HEK293 (cell line): ENCODE results near the gene PLCL1.
"Not testable (repeated sequence)": the region's sequence is repeated elsewhere in the genome, so short reads cannot be mapped to it uniquely, and the experiment has no call there.

Experiments
- CTCF ChIA-PET: fragments of 350-600 bp; formaldehyde crosslinking; extraction: SDS; loops from one replicate; lab custom pipeline; 2021; ENCODE audit warnings: antibody characterized with exemption; lab: Yijun Ruan, JAX
- POLR2A ChIA-PET: fragments of 300-600 bp; formaldehyde crosslinking; extraction: SDS; loops from one replicate; lab custom pipeline; 2020; ENCODE audit warnings: antibody characterized with exemption, inconsistent platforms; lab: Yijun Ruan, JAX
- H3K27ac ChIP-seq: fragments of 200-500 bp; sonication (Bioruptor generic); 2 replicates; pipeline ENCODE4 v1.5.1; 2014; ENCODE audit warnings: low read depth, low read length, control low read depth, inconsistent platforms; ENCODE audit errors: extremely low read depth
- H3K36me3 ChIP-seq, 2 experiments: fragments of 200-500 bp in 1 of 2; sonication (Bioruptor generic) in 1 of 2; 1 replicate in 1 of 2; 2 replicates in 1 of 2; pipeline ENCODE4 v1.5.1; 2014 to 2017; ENCODE audit warnings: inconsistent platforms in 2 of 2, low read length in 2 of 2; ENCODE audit not compliant: control insufficient read depth in 2 of 2, insufficient read depth in 1 of 2
- H3K4me1 ChIP-seq: fragments of 200-500 bp; sonication (Bioruptor generic); 2 replicates; pipeline ENCODE4 v1.5.1; 2014; ENCODE audit warnings: mild to moderate bottlenecking, low read length, inconsistent platforms; ENCODE audit not compliant: control insufficient read depth, insufficient read depth
- H3K4me3 ChIP-seq: 2 replicates; pipeline ENCODE4 v1.5.1; 2011; ENCODE audit warnings: low read depth, mild to moderate bottlenecking, control low read depth, low read length, moderate library complexity
- H3K9me3 ChIP-seq: fragments of 200-500 bp; sonication (Bioruptor generic); 2 replicates; pipeline ENCODE4 v1.5.1; 2014; ENCODE audit warnings: low read depth, low read length, inconsistent platforms; ENCODE audit not compliant: control insufficient read depth, insufficient read depth
- BCL11A ChIP-seq: fragments of 450-650 bp; formaldehyde crosslinking; IDR thresholded peaks from 2 replicates; pipeline ENCODE4 v1.5.1; 2016; ENCODE audit warnings: low read depth, missing biosample characterization, missing genetic modification characterization
- MEIS1 ChIP-seq: sonication (generic); formaldehyde crosslinking; IDR thresholded peaks from 2 replicates; pipeline ENCODE4 v1.8.1; 2022; ENCODE audit warnings: missing genetic modification reagents, mild to moderate bottlenecking, borderline replicate concordance
- PRDM6 ChIP-seq: fragments of 450-650 bp; formaldehyde crosslinking; IDR thresholded peaks from 2 replicates; pipeline ENCODE4 v1.5.1; 2017; ENCODE audit warnings: missing biosample characterization, missing genetic modification characterization
- WT1 ChIP-seq: fragments of 450-650 bp; formaldehyde crosslinking; IDR thresholded peaks from 2 replicates; pipeline ENCODE4 v1.5.1; 2016; ENCODE audit warnings: missing biosample characterization, missing genetic modification characterization
- ZNF146 ChIP-seq: fragments of 450-650 bp; formaldehyde crosslinking; IDR thresholded peaks from 2 replicates; pipeline ENCODE4 v1.5.1; 2016; ENCODE audit warnings: missing biosample characterization, missing genetic modification characterization
- ZNF174 ChIP-seq: fragments of 450-650 bp; formaldehyde crosslinking; IDR thresholded peaks from 2 replicates; pipeline ENCODE4 v1.5.0; 2017; ENCODE audit warnings: missing biosample characterization, mild to moderate bottlenecking, missing genetic modification characterization
- ZNF184 ChIP-seq: fragments of 450-650 bp; IDR thresholded peaks from 2 replicates; pipeline ENCODE4 v1.5.1; 2018; ENCODE audit warnings: missing biosample characterization, mild to moderate bottlenecking, missing genetic modification characterization
- ZNF266 ChIP-seq: fragments of 450-650 bp; formaldehyde crosslinking; IDR thresholded peaks from 2 replicates; pipeline ENCODE4 v1.5.1; 2016; ENCODE audit warnings: missing biosample characterization, missing genetic modification characterization, low read depth
- ZNF449 ChIP-seq: fragments of 450-650 bp; formaldehyde crosslinking; IDR thresholded peaks from 2 replicates; pipeline ENCODE4 v1.5.1; 2017; ENCODE audit warnings: missing biosample characterization, mild to moderate bottlenecking, missing genetic modification characterization, moderate library complexity
- ZNF501 ChIP-seq: fragments of 450-650 bp; formaldehyde crosslinking; IDR thresholded peaks from 2 replicates; pipeline ENCODE4 v1.5.1; 2016; ENCODE audit warnings: missing biosample characterization, missing genetic modification characterization
- ZNF549 ChIP-seq: fragments of 450-650 bp; IDR thresholded peaks from 2 replicates; pipeline ENCODE4 v1.5.1; 2018; ENCODE audit warnings: missing biosample characterization, missing genetic modification characterization, mild to moderate bottlenecking, inconsistent platforms, moderate library complexity
- ZNF571 ChIP-seq: fragments of 450-650 bp; formaldehyde crosslinking; IDR thresholded peaks from 2 replicates; pipeline ENCODE4 v1.5.0; 2017; ENCODE audit warnings: missing biosample characterization, missing genetic modification characterization
- ZNF664 ChIP-seq: fragments of 450-650 bp; formaldehyde crosslinking; IDR thresholded peaks from 2 replicates; pipeline ENCODE4 v1.5.1; 2016; ENCODE audit warnings: missing biosample characterization, missing genetic modification characterization

The PLCL1 gene

GRCh38 chr2:197827618-197828017, 23.2 kb downstream of the PLCL1 start:
- no peak overlapping the region for H3K4me3 ChIP-seq
- ChIA-PET CTCF (no interaction called here), POLR2A (no interaction called here)
- no peaks in the 10 kb centered on the region for H3K4me1 ChIP-seq
- H3K9me3 ChIP-seq, result no peaks in the 10 kb centered on the region
- no peak overlapping the region for H3K27ac ChIP-seq
- no peaks in the 10 kb centered on the region for H3K36me3 ChIP-seq
- TF ChIP-seq ZNF571 (tag by site-specific recombination) (no peak), ZNF449 (tag by site-specific recombination) (no peak), ZNF174 (tag by site-specific recombination) (no peak)

GRCh38 chr2:197828464-197829135, 24.2 kb downstream of the PLCL1 start:
- CTCF ChIA-PET, result interaction anchor here (1.7 kb wide), 1 partner anchor 15 kb away, joined by 4 read pairs; no protein-coding TSS in a partner anchor
- TF ChIP-seq MEIS1 (CRISPR knock-in tag) (0 out of 2 replicates have a peak, but pooled peaks have one; percentile 42), BCL11A (no peak), ZNF549 (tag by site-specific recombination) (no peak), ZNF501 (tag by site-specific recombination) (no peak)

GRCh38 chr2:197834771-197835170, 30.4 kb downstream of the PLCL1 start:
- POLR2A ChIA-PET, result not testable (repeated sequence)
- peak; percentile 55; the same call in 1 of the 2 replicates for TF ChIP-seq ZNF146 (tag by site-specific recombination)
- TF ChIP-seq, all 188 proteins: peak for 1; not testable (repeated sequence) for 187
- CTCF ChIA-PET, result interaction anchor here (0.6 kb wide), 1 partner anchor 13 kb away, joined by 3 read pairs; no protein-coding TSS in a partner anchor

More at GRCh38 chr2:197828464-197829135, 24.2 kb downstream of the PLCL1 start:
- H3K4me1 ChIP-seq, result no peaks in the 10 kb centered on the region
- H3K4me3 ChIP-seq, result no peak overlapping the region
- no peak overlapping the region for H3K27ac ChIP-seq
- no peaks in the 10 kb centered on the region for H3K9me3 ChIP-seq
- POLR2A ChIA-PET, result no interaction called here
- no peaks in the 10 kb centered on the region for H3K36me3 ChIP-seq

GRCh38 chr2:197835293-197835692, 30.9 kb downstream of the PLCL1 start:
- H3K36me3 ChIP-seq, result no peaks in the 10 kb centered on the region
- no peak overlapping the region for H3K4me3 ChIP-seq
- no peaks in the 10 kb centered on the region for H3K9me3 ChIP-seq
- ChIA-PET POLR2A (no interaction called here), CTCF (no interaction called here)
- TF ChIP-seq ZNF266 (tag by site-specific recombination), result no peak
- H3K4me1 ChIP-seq, result no peaks in the 10 kb centered on the region
- H3K27ac ChIP-seq, result no peak overlapping the region

More at GRCh38 chr2:197834771-197835170, 30.4 kb downstream of the PLCL1 start:
- H3K27ac ChIP-seq, H3K4me3 ChIP-seq, H3K36me3 ChIP-seq, H3K9me3 ChIP-seq, H3K4me1 ChIP-seq: not testable (repeated sequence)

GRCh38 chr2:197838036-197838435, 33.6 kb downstream of the PLCL1 start:
- H3K27ac ChIP-seq, result no peak overlapping the region
- peak; percentile 45; the same call in 1 of the 2 replicates for TF ChIP-seq PRDM6 (tag by site-specific recombination)
- TF ChIP-seq ZNF664 (tag by site-specific recombination), result 0 out of 2 replicates have a peak, but pooled peaks have one; percentile 13
- TF ChIP-seq WT1 (tag by site-specific recombination), result 0 out of 2 replicates have a peak, but pooled peaks have one; percentile 12
- no peak for TF ChIP-seq ZNF184 (tag by site-specific recombination)
- TF ChIP-seq, all 188 proteins: peak for 3
- H3K4me1 ChIP-seq, result no peaks in the 10 kb centered on the region
- no peak overlapping the region for H3K4me3 ChIP-seq
- H3K9me3 ChIP-seq, result no peaks in the 10 kb centered on the region
- no peaks in the 10 kb centered on the region for H3K36me3 ChIP-seq
- ChIA-PET POLR2A (no interaction called here), CTCF (interaction anchor here (0.6 to 0.9 kb wide), 2 partner anchors 13 to 287 kb away, joined by 4 to 5 read pairs; no protein-coding TSS in a partner anchor)
